ENCODE data around the gene BCAR1.

Gene BCAR1

DNA sequence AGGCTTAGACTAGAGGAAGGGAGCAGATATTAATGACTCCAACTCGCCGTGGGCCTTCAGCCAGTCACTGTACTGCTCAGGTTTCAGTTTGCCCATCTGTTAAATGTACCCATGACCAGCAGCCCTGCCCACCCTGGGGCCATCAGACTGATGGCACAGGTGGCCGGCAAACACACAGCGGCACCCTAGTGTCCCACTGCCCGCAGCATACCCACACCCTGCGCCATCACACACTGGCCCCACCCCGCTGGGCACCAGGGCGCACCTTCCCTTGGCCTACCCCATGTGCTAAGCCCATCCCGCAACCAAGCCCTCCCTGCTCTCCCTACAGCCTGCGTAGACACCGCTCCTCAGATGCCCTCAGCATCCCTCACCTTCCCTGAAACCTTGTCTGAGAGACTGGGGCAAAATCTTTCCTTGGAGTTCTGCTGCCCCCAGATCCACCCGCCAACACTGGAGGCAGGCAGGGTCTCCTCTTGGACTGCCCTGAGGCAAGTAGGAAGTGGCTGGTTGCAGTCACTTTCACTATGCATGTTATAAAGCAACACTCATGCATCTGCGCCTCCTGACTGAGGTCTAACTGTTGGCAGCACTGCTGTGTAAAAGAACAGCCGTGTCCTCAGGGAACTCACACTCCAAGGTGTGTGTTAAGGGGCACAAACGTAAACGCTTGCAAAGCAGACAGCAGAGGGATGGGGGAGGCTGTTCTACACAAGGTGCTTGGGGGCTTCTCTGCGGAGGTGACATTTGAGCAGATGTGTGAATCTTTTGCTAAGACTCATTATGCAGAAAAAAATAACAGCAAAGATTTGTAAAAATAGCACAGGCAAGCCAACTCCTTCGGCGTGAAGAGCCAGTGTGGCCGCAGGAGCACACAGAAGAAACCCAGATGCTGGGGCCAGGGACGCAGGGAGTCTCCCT is 6.7 kb upstream of the BCAR1 start:
- DNase-seq (ENCODE audit: low spot score in 2 of 2): no peak
- Mint-ChIP-seq H3K27ac (ENCODE audit: low read depth) (no peak overlapping the region), H3K36me3 (ENCODE audit: insufficient read depth) (no peaks in the 10 kb centered on the region), H3K4me1 (no peaks in the 10 kb centered on the region), H3K9me3 (no peaks in the 10 kb centered on the region), H3K4me3 (no peak overlapping the region), H3K27me3 (peaks cover 60% of the 10 kb centered on the region)
- ATAC-seq (replicated peaks; ENCODE audit: extremely low read depth, poor library complexity, severe bottlenecking): no peak

DNA sequence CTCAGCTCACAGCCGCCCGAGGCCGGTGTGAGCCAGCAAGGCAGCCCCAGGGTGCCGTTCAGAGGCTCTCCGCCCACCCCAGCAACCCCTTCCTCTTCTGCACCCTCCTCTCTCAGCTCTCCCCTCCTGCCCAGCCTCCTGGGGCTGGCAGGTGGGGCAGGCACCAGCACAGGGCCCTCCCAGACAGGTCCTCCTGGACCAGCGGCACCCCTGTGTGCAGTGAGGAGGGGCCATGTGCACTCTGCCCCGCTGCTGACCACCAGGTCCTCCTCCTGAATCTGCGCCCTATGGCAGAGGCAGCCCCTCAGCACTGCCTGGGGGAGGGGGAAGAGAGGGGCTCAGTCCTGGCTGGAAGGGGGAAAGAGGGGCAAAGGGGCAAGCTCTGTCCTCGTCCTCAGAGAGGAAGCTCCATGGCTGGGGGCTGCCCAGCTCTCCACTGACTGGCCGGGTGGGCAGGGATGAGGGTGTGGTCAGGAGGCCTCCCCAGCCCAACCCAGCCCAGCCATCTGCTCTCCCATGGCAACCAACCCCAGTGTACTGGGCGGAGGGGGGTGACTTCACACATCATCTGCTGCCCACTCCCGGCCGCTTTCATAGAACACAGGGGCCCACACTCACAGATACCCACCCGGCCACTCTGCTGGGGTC is 5.4 kb upstream of the BCAR1 start:
- H3K4me3 Mint-ChIP-seq: no peak overlapping the region
- H3K36me3 Mint-ChIP-seq (ENCODE audit: insufficient read depth): no peaks in the 10 kb centered on the region
- DNase-seq (ENCODE audit: low spot score in 2 of 2): no peak
- no peak overlapping the region for H3K27ac Mint-ChIP-seq (ENCODE audit: low read depth)
- no peaks in the 10 kb centered on the region for H3K9me3 Mint-ChIP-seq
- no peaks in the 10 kb centered on the region for H3K4me1 Mint-ChIP-seq
- H3K27me3 Mint-ChIP-seq: peaks cover 60% of the 10 kb centered on the region
- ATAC-seq (replicated peaks; ENCODE audit: extremely low read depth, poor library complexity, severe bottlenecking): no peak

DNA sequence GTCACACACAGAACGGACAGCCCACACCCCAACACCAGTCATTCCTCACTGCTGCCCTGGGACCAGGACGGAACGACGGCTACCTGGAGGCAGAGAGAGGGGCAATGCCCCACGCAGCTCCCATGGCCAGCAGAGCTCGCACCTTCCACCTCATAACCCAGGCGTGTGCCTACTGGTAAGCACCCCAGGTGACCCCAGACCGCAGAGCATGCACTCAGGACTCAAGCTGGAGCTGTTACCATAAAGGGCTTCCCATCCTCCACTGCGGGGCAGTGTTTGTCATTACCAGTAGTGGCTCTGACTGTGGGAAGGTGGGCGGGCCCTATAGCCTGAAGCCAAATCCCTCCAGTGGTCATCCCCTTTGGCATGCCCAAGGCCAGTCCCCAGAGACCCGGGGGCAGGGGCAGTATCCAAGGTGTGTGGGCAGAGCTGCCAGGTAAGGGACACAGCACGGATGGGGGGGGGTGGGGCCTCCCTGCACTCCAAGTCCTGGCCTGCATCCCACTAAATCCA is 4.7 kb upstream of the BCAR1 start:
- Mint-ChIP-seq H3K36me3 (ENCODE audit: insufficient read depth) (no peaks in the 10 kb centered on the region), H3K9me3 (no peaks in the 10 kb centered on the region), H3K27me3 (peaks cover 59% of the 10 kb centered on the region), H3K4me1 (no peaks in the 10 kb centered on the region), H3K4me3 (no peak overlapping the region), H3K27ac (ENCODE audit: low read depth) (no peak overlapping the region)
- ATAC-seq (replicated peaks; ENCODE audit: extremely low read depth, poor library complexity, severe bottlenecking): no peak
- DNase-seq (ENCODE audit: low spot score in 2 of 2): no peak

GRCh38 chr16:75254359-75254837 is 3.0 kb upstream of the BCAR1 start:
- H3K9me3 Mint-ChIP-seq: no peaks in the 10 kb centered on the region
- no peak overlapping the region for H3K4me3 Mint-ChIP-seq
- ATAC-seq (replicated peaks; ENCODE audit: extremely low read depth, poor library complexity, severe bottlenecking) (no peak), DNase-seq (ENCODE audit: low spot score in 2 of 2) (no peak)
- H3K36me3 Mint-ChIP-seq (ENCODE audit: insufficient read depth): no peaks in the 10 kb centered on the region
- no peaks in the 10 kb centered on the region for H3K4me1 Mint-ChIP-seq
- no peak overlapping the region for H3K27ac Mint-ChIP-seq (ENCODE audit: low read depth)
- peaks cover 71% of the 10 kb centered on the region for H3K27me3 Mint-ChIP-seq

- no peak for DNase-seq (ENCODE audit: low spot score in 2 of 2)
- Mint-ChIP-seq H3K27ac (ENCODE audit: low read depth) (no peak overlapping the region), H3K27me3 (peaks cover 79% of the 10 kb centered on the region), H3K4me3 (no peak overlapping the region), H3K9me3 (no peaks in the 10 kb centered on the region), H3K36me3 (ENCODE audit: insufficient read depth) (no peaks in the 10 kb centered on the region), H3K4me1 (peaks cover 4% of the 10 kb centered on the region)
- ATAC-seq (replicated peaks; ENCODE audit: extremely low read depth, poor library complexity, severe bottlenecking): no peak
Measured at GRCh38 chr16:75252946-75253911, 1.8 kb upstream of the BCAR1 start.

DNA sequence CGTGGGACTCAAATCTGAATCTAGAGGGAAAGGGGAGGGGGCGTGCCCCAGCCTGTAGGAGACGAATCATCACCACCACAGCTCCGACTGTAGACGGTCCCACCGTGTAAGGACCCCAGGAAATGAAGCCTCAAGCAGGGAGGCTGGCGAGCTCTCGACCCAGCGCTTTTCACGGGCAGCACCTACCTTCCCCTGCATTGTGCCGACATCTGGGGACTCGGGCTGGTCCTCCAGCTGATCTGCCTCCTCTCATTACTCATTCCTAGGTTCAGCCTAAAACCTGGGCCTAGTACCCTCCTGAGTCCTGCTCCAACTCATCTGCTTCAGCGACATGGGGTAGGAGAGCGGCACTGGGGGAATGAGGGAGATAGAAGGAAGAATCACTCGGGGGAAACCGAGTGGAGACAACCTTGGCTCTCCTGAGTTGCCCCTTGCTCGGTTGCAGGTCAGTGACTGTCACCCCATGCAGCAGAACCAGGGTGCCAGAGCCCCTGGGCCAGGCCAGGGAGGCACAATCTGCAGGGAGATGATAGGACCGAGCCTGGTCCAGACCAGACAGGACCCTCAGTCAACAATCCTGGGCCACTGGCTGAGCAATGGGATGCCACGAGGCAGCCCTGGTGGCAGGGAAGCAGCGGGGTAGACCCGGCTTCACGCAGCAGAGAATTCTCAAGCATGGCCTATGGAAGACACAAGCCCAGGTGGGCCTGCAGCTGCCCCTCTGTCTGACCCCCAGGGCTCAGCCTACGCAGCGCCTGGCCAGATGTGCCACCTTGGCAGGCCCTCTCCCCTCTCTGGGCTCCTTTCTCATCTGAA is 833 bp upstream of the BCAR1 start:
- no peak for ATAC-seq (replicated peaks; ENCODE audit: extremely low read depth, poor library complexity, severe bottlenecking)
- H3K27me3 Mint-ChIP-seq: peaks cover 79% of the 10 kb centered on the region
- peak overlapping the region; percentile 66 for H3K4me3 Mint-ChIP-seq
- H3K9me3 Mint-ChIP-seq: no peaks in the 10 kb centered on the region
- no peak for DNase-seq (ENCODE audit: low spot score in 2 of 2)
- no peaks in the 10 kb centered on the region for H3K36me3 Mint-ChIP-seq (ENCODE audit: insufficient read depth)
- peaks cover 6% of the 10 kb centered on the region for H3K4me1 Mint-ChIP-seq
- H3K27ac Mint-ChIP-seq (ENCODE audit: low read depth): no peak overlapping the region

- Mint-ChIP-seq H3K4me3 (no peak overlapping the region), H3K9me3 (no peaks in the 10 kb centered on the region), H3K36me3 (ENCODE audit: insufficient read depth) (no peaks in the 10 kb centered on the region), H3K27ac (ENCODE audit: low read depth) (no peak overlapping the region), H3K27me3 (peaks cover 89% of the 10 kb centered on the region), H3K4me1 (peaks cover 6% of the 10 kb centered on the region)
- DNase-seq (ENCODE audit: low spot score in 2 of 2): no peak
- ATAC-seq (replicated peaks; ENCODE audit: extremely low read depth, poor library complexity, severe bottlenecking): no peak
Measured at GRCh38 chr16:75250809-75251279, 580 bp downstream of the BCAR1 start.

- Mint-ChIP-seq H3K4me3 (peak overlapping the region; percentile 18), H3K4me1 (peaks cover 6% of the 10 kb centered on the region), H3K27ac (ENCODE audit: low read depth) (no peak overlapping the region), H3K27me3 (peaks cover 87% of the 10 kb centered on the region), H3K36me3 (ENCODE audit: insufficient read depth) (no peaks in the 10 kb centered on the region), H3K9me3 (no peaks in the 10 kb centered on the region)
- no peak for DNase-seq (ENCODE audit: low spot score in 2 of 2)
- ATAC-seq (replicated peaks; ENCODE audit: extremely low read depth, poor library complexity, severe bottlenecking): no peak
Measured at GRCh38 chr16:75250089-75250808, 1.2 kb downstream of the BCAR1 start.

GRCh38 chr16:75249441-75249840 is 2.0 kb downstream of the BCAR1 start:
- Mint-ChIP-seq H3K27me3 (peaks cover 78% of the 10 kb centered on the region), H3K4me1 (peaks cover 6% of the 10 kb centered on the region), H3K27ac (ENCODE audit: low read depth) (no peak overlapping the region), H3K4me3 (no peak overlapping the region), H3K36me3 (ENCODE audit: insufficient read depth) (no peaks in the 10 kb centered on the region), H3K9me3 (no peaks in the 10 kb centered on the region)
- no peak for DNase-seq (ENCODE audit: low spot score in 2 of 2)
- ATAC-seq (replicated peaks; ENCODE audit: extremely low read depth, poor library complexity, severe bottlenecking): no peak

DNA sequence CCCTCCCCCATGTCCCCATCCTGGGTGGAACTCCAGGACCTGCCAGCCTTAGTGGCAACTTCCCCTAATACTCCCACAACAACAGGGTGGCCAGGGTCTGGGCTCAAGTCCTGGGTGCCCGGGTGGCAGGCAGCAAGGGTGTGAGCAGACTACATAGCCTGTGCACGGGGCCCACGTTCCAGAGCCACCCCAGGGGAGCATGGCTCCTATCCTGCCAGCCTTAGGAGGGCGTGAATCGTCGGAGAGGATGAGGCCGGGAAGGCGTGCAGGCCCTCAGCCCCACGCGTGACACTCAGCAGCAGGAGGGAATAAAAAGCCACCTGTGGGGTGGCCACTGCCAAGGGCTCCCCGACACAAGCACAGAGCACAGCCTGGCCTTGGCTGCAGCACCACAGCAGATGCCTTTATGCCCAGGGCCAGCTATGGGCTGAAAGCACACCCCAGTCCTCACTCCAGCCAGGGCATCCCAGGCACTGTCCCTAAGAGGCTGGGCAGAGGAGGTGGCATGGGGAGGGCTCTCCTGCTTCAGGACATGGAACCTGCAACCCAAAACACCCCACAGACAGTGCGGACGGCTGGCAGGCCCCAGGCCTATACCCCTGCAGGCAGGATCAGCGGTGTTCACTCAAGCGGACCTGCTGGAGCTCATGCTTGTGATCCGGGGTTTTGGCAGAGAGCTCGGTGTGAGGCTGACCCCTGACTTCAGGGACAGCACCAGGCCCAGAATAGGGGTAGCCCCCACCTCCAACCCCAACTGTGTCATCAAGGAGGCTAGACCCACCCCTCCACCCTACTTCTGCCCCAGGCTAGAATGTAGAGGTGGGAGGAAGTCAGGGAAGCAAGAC is 2.7 kb downstream of the BCAR1 start:
- no peak overlapping the region for H3K4me3 Mint-ChIP-seq

More for the DNA sequence above, 2.7 kb downstream of the BCAR1 start:
- Mint-ChIP-seq H3K4me1 (peaks cover 6% of the 10 kb centered on the region), H3K27me3 (peaks cover 72% of the 10 kb centered on the region), H3K27ac (ENCODE audit: low read depth) (no peak overlapping the region), H3K9me3 (no peaks in the 10 kb centered on the region), H3K36me3 (ENCODE audit: insufficient read depth) (no peaks in the 10 kb centered on the region)
- DNase-seq (ENCODE audit: low spot score in 2 of 2): no peak
- no peak for ATAC-seq (replicated peaks; ENCODE audit: extremely low read depth, poor library complexity, severe bottlenecking)
